ENCODE results near the gene DEPP1. TPM values are rescaled to one million over a fixed set of nuclear protein-coding genes. Genes with fewer than 3 reads are reported as not detected.

The DEPP1 gene
- total RNA-seq, 1 experiment from 2014 or later = 1.6 TPM

DNA sequence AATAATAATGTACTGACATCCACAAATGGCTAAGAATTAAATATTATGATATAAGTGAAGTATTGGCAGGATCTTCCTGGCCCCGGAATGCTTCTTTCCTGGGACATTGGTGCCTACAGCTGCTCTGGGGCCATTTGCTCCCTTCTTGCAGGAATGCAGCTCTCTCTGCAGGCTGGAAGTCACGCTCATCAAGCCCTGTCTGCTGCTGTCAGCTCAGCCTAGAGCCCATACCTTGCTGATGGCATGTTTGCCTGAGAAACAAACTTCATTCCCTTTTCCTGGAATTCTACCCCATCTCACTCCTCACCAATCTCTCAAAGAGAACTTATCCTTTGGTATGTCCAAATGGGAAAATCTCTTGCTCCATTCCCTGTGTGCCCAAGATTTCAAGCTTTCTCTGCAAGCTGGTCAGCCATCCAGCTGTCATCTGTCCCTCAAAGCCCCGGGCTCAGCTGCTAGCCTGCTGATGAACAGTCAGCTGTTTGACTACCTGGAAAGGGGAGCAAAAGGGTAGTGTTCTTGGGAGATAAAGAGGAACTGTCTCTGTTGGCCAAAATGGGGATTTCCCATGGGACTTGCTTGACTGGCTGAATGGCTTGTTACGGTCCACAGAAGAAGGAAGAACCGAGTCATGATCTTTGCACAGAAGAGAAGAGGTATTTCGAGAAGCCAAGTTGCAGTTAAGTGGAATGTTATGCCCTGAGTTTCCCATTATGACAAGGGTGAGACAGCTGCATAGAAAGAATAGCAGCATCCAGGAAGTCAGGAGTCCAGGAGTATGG lies 31.0 kb downstream of the DEPP1 start:
- Mint-ChIP-seq H3K4me1 (peaks cover 15% of the 10 kb centered on the region), H3K36me3 (peaks cover 12% of the 10 kb centered on the region), H3K27ac (no peak overlapping the region), H3K9me3 (peaks cover 29% of the 10 kb centered on the region), H3K4me3 (no peak overlapping the region), H3K27me3 (ENCODE audit: low read depth) (no peaks in the 10 kb centered on the region)
- DNase-seq (ENCODE audit: low spot score) (no peak), ATAC-seq (no peak)
- ChIA-PET CTCF (interaction anchor here (0.5 to 2.9 kb wide), 3 partner anchors 8 to 47 kb away, joined by 3 to 22 read pairs (median 4); no protein-coding TSS in a partner anchor), POLR2A (interaction anchor here (1.1 kb wide), 1 partner anchor 15 kb away, joined by 3 read pairs; no protein-coding TSS in a partner anchor)
- TF ChIP-seq STAT6 (CRISPR knock-in tag; conservative IDR thresholded peaks at IDR 0.05; ENCODE audit: low read depth) (no peak), ZNF416 (CRISPR knock-in tag; IDR thresholded peaks at IDR 0.05) (no peak), SP1 (CRISPR knock-in tag; conservative IDR thresholded peaks at IDR 0.05) (no peak), ZNF396 (CRISPR knock-in tag; IDR thresholded peaks at IDR 0.05; ENCODE audit: borderline replicate concordance) (no peak)
- TF ChIP-seq, protein P1, sequence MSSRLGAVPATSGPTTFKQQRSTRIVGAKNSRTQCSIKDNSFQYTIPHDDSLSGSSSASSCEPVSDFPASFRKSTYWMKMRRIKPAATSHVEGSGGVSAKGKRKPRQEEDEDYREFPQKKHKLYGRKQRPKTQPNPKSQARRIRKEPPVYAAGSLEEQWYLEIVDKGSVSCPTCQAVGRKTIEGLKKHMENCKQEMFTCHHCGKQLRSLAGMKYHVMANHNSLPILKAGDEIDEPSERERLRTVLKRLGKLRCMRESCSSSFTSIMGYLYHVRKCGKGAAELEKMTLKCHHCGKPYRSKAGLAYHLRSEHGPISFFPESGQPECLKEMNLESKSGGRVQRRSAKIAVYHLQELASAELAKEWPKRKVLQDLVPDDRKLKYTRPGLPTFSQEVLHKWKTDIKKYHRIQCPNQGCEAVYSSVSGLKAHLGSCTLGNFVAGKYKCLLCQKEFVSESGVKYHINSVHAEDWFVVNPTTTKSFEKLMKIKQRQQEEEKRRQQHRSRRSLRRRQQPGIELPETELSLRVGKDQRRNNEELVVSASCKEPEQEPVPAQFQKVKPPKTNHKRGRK (CRISPR knock-in tag; IDR thresholded peaks at IDR 0.05; ENCODE audit: borderline replicate concordance) = no peak

GRCh38 chr10:44946205-44946604 lies 32.4 kb downstream of the DEPP1 start:
- H3K27ac Mint-ChIP-seq = no peak overlapping the region
- POLR2A ChIA-PET = no interaction called here
- TF ChIP-seq ZNF396 (CRISPR knock-in tag; IDR thresholded peaks at IDR 0.05; ENCODE audit: borderline replicate concordance) = no peak
- TF ChIP-seq NR3C1 (CRISPR knock-in tag; conservative IDR thresholded peaks at IDR 0.05; ENCODE audit: low read depth) = no peak
- no peak for TF ChIP-seq NFYB (CRISPR knock-in tag; conservative IDR thresholded peaks at IDR 0.05; ENCODE audit: low read depth)
- TF ChIP-seq JUN (CRISPR knock-in tag; IDR thresholded peaks at IDR 0.05) = no peak
- no peak for TF ChIP-seq ZNF317 (CRISPR knock-in tag; IDR thresholded peaks at IDR 0.05; ENCODE audit: borderline replicate concordance, low read depth)
- TF ChIP-seq ZNF138 (CRISPR knock-in tag; conservative IDR thresholded peaks at IDR 0.05) = no peak
- TF ChIP-seq ZBTB21 (CRISPR knock-in tag; IDR thresholded peaks at IDR 0.05; ENCODE audit: borderline replicate concordance) = no peak
- TF ChIP-seq, protein P2, sequence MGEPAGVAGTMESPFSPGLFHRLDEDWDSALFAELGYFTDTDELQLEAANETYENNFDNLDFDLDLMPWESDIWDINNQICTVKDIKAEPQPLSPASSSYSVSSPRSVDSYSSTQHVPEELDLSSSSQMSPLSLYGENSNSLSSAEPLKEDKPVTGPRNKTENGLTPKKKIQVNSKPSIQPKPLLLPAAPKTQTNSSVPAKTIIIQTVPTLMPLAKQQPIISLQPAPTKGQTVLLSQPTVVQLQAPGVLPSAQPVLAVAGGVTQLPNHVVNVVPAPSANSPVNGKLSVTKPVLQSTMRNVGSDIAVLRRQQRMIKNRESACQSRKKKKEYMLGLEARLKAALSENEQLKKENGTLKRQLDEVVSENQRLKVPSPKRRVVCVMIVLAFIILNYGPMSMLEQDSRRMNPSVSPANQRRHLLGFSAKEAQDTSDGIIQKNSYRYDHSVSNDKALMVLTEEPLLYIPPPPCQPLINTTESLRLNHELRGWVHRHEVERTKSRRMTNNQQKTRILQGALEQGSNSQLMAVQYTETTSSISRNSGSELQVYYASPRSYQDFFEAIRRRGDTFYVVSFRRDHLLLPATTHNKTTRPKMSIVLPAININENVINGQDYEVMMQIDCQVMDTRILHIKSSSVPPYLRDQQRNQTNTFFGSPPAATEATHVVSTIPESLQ (CRISPR knock-in tag; IDR thresholded peaks at IDR 0.05) = no peak
- no peak for TF ChIP-seq ZNF423 (CRISPR knock-in tag; IDR thresholded peaks at IDR 0.05)
- TF ChIP-seq GTF2I (CRISPR knock-in tag; conservative IDR thresholded peaks at IDR 0.05) = no peak
- TF ChIP-seq ZNF121 (CRISPR knock-in tag; IDR thresholded peaks at IDR 0.05) = no peak
- no peak for TF ChIP-seq ZNF263 (CRISPR knock-in tag; IDR thresholded peaks at IDR 0.05; ENCODE audit: low read depth)
- no peak for TF ChIP-seq ZNF219 (CRISPR knock-in tag; IDR thresholded peaks at IDR 0.05; ENCODE audit: borderline replicate concordance)
- TF ChIP-seq ZSCAN18 (CRISPR knock-in tag; IDR thresholded peaks at IDR 0.05) = no peak
- TF ChIP-seq STAT6 (CRISPR knock-in tag; conservative IDR thresholded peaks at IDR 0.05; ENCODE audit: low read depth) = no peak
- TF ChIP-seq PRDM15 (CRISPR knock-in tag; IDR thresholded peaks at IDR 0.05) = no peak

More at GRCh38 chr10:44946205-44946604, 32.4 kb downstream of the DEPP1 start:
- ATAC-seq = no peak
- Mint-ChIP-seq H3K4me3 (no peak overlapping the region), H3K9me3 (peaks cover 30% of the 10 kb centered on the region), H3K4me1 (peaks cover 13% of the 10 kb centered on the region), H3K27me3 (ENCODE audit: low read depth) (no peaks in the 10 kb centered on the region), H3K36me3 (peaks cover 12% of the 10 kb centered on the region)
- CTCF ChIA-PET = interaction anchor here (2.9 kb wide), 1 partner anchor 14 kb away, joined by 22 read pairs; no protein-coding TSS in a partner anchor
- no peak for DNase-seq (ENCODE audit: low spot score)
